HepG2 (cell line): ENCODE results near the gene GNG7. TPM values are rescaled to one million over a fixed set of nuclear protein-coding genes. Genes with fewer than 3 reads are reported as not detected.

ENCODE experiments used
- HNRNPLL ChIP-seq: fragments of 200-400 bp; formaldehyde crosslinking; IDR thresholded peaks from 2 replicates; pipeline ENCODE4 v1.6.1; 2017; ENCODE audit warnings: mild to moderate bottlenecking, low read depth, low read length; ENCODE audit not compliant: poor library complexity, severe bottlenecking
- KDM2A ChIP-seq: sonication (generic); formaldehyde crosslinking; IDR thresholded peaks from 2 replicates; pipeline ENCODE4 v1.4.0; 2020; ENCODE audit warnings: low read depth, missing genetic modification reagents, borderline replicate concordance
- LCORL ChIP-seq, 2 experiments: fragments of 450-650 bp in 1 of 2; sonication (generic) in 1 of 2; formaldehyde crosslinking in 1 of 2; IDR thresholded peaks; 2 replicates each; pipeline versions ENCODE4 v1.5.0 to v1.6.1; 2017 to 2020; ENCODE audit warnings: antibody characterized with exemption in 1 of 2, missing genetic modification reagents in 1 of 2
- NFIB ChIP-seq: sonication (generic); formaldehyde crosslinking; IDR thresholded peaks from 2 replicates; pipeline ENCODE4 v1.9.0; 2021; ENCODE audit warnings: missing genetic modification reagents, mild to moderate bottlenecking, borderline replicate concordance
- RBFOX2 ChIP-seq: fragments of 200-400 bp; formaldehyde crosslinking; IDR thresholded peaks from 2 replicates; pipeline ENCODE4 v1.6.1; 2017; ENCODE audit warnings: low read depth, mild to moderate bottlenecking, low read length
- REPIN1 ChIP-seq: sonication (generic); formaldehyde crosslinking; IDR thresholded peaks from 2 replicates; pipeline ENCODE4 v1.8.0; 2022; ENCODE audit warnings: missing genetic modification reagents, low read depth, mild to moderate bottlenecking, borderline replicate concordance
- SRSF9 ChIP-seq: fragments of 200-400 bp; formaldehyde crosslinking; IDR thresholded peaks from 2 replicates; pipeline ENCODE4 v1.6.1; 2018; ENCODE audit warnings: borderline replicate concordance, mild to moderate bottlenecking, low read depth, low read length; ENCODE audit not compliant: insufficient read depth, poor library complexity, severe bottlenecking
- SSRP1 ChIP-seq: IDR thresholded peaks from 2 replicates; pipeline ENCODE4 v1.6.1; 2016; ENCODE audit warnings: control low read depth
- TCF12 ChIP-seq, 2 experiments: fragments of 450-650 bp in 1 of 2; sonication (generic) in 1 of 2; formaldehyde crosslinking in 1 of 2; IDR thresholded peaks; 2 replicates each; pipeline versions ENCODE4 v1.6.1 to v1.8.0; 2017 to 2022; ENCODE audit warnings: antibody characterized with exemption in 1 of 2, mild to moderate bottlenecking in 1 of 2, missing genetic modification reagents in 1 of 2, moderate library complexity in 1 of 2
- ZFP90 ChIP-seq: sonication (generic); formaldehyde crosslinking; IDR thresholded peaks from 2 replicates; pipeline ENCODE4 v1.8.0; 2022; ENCODE audit warnings: missing genetic modification reagents, mild to moderate bottlenecking, inconsistent platforms, borderline replicate concordance
- ZFX ChIP-seq: sonication (generic); formaldehyde crosslinking; IDR thresholded peaks from 2 replicates; pipeline ENCODE4 v1.4.0; 2020; ENCODE audit warnings: mild to moderate bottlenecking, low read depth, missing genetic modification reagents, moderate library complexity
- ZNF781 ChIP-seq: sonication (generic); formaldehyde crosslinking; IDR thresholded peaks from 2 replicates; pipeline ENCODE4 v1.5.1; 2020; ENCODE audit warnings: borderline replicate concordance, mild to moderate bottlenecking, missing genetic modification reagents; ENCODE audit errors: not compliant biosample characterization
- ZNF83 ChIP-seq: sonication (generic); formaldehyde crosslinking; IDR thresholded peaks from 2 replicates; pipeline ENCODE4 v1.4.0; 2020; ENCODE audit warnings: missing genetic modification reagents, mild to moderate bottlenecking, borderline replicate concordance
- ZNF878 ChIP-seq: sonication (generic); formaldehyde crosslinking; IDR thresholded peaks from 2 replicates; pipeline ENCODE4 v1.8.1; 2023; ENCODE audit warnings: mild to moderate bottlenecking, missing genetic modification reagents, moderate library complexity
- polyA plus RNA-seq, 8 experiments: library from polyadenylated mRNA; depleted of rRNA in 3 of 8; stranded (reverse) in 7 of 8; unstranded in 1 of 8; fragments of >200 nt; fragmentation: Illumina TruSeq in 4 of 8; extraction: Trizol in 4 of 8; gene quantifications; 2 replicates each; pipeline versions ENCODE4 v1.2.1 to v1.2.3, GENCODE V29; 2011 to 2016; ENCODE audit warnings: low read depth in 4 of 8, missing spikeins in 1 of 8, mixed read lengths in 1 of 8; ENCODE audit not compliant: insufficient read depth in 1 of 8
- total RNA-seq, 5 experiments: library from RNA; depleted of rRNA; stranded (reverse); fragments of >200 nt; fragmentation: Illumina TruSeq; extraction: Trizol; gene quantifications; 2 replicates each; pipeline ENCODE4 v1.2.3, GENCODE V29; 2016; ENCODE audit warnings: low read depth in 1 of 5
- TF ChIP-seq, protein P1 (sequence below): sonication (generic); formaldehyde crosslinking; conservative IDR thresholded peaks from 2 replicates; pipeline ENCODE4 v1.5.0; 2020; ENCODE audit warnings: missing genetic modification reagents
- TF ChIP-seq, protein P2 (sequence below): sonication (generic); formaldehyde crosslinking; IDR thresholded peaks from 2 replicates; pipeline ENCODE4 v1.8.1; 2022; ENCODE audit warnings: low read depth, mild to moderate bottlenecking, missing genetic modification reagents
- TF ChIP-seq, protein P3 (sequence below): sonication (generic); formaldehyde crosslinking; IDR thresholded peaks from 2 replicates; pipeline ENCODE4 v1.4.0; 2020; ENCODE audit warnings: missing genetic modification reagents, mild to moderate bottlenecking, borderline replicate concordance
- TF ChIP-seq, protein P4 (sequence below): IDR thresholded peaks from 2 replicates; pipeline ENCODE4 v1.6.1; 2016; ENCODE audit warnings: missing biosample characterization, missing genetic modification reagents, low read depth

Gene GNG7
- total and polyA plus RNA-seq, 2 of the 13 experiments (the other 11 are each of a cell fraction or from before 2014, with no cell fraction given), result 1.4 to 3.3 TPM

DNA sequence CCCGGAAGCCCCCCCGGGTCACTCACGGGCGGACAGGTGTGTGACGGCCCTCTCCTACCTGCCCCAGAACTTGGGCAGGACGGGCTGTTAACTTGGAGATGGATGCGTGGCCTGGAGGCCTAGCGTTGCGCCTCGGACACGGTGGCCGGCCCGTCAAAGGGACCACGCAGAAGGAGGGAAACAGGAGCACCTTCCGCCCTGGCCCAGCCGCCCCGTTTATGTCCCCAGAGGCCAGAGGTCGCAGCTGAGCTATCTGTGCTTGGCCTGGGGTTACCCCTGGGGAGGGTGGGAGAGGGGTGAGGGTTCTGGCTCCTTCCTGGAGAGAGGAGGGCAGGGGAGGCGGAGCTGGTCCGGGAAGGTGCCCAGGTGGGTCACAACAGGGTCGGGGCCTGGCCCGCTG, 190.9 kb downstream of the GNG7 start (continued):
- TF ChIP-seq ZNF83 (CRISPR knock-in tag), result 0 out of 2 replicates have a peak, but pooled peaks have one; percentile 37
- TF ChIP-seq, protein P1, sequence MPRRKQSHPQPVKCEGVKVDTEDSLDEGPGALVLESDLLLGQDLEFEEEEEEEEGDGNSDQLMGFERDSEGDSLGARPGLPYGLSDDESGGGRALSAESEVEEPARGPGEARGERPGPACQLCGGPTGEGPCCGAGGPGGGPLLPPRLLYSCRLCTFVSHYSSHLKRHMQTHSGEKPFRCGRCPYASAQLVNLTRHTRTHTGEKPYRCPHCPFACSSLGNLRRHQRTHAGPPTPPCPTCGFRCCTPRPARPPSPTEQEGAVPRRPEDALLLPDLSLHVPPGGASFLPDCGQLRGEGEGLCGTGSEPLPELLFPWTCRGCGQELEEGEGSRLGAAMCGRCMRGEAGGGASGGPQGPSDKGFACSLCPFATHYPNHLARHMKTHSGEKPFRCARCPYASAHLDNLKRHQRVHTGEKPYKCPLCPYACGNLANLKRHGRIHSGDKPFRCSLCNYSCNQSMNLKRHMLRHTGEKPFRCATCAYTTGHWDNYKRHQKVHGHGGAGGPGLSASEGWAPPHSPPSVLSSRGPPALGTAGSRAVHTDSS (CRISPR knock-in tag), result no peak
- TF ChIP-seq, protein P2, sequence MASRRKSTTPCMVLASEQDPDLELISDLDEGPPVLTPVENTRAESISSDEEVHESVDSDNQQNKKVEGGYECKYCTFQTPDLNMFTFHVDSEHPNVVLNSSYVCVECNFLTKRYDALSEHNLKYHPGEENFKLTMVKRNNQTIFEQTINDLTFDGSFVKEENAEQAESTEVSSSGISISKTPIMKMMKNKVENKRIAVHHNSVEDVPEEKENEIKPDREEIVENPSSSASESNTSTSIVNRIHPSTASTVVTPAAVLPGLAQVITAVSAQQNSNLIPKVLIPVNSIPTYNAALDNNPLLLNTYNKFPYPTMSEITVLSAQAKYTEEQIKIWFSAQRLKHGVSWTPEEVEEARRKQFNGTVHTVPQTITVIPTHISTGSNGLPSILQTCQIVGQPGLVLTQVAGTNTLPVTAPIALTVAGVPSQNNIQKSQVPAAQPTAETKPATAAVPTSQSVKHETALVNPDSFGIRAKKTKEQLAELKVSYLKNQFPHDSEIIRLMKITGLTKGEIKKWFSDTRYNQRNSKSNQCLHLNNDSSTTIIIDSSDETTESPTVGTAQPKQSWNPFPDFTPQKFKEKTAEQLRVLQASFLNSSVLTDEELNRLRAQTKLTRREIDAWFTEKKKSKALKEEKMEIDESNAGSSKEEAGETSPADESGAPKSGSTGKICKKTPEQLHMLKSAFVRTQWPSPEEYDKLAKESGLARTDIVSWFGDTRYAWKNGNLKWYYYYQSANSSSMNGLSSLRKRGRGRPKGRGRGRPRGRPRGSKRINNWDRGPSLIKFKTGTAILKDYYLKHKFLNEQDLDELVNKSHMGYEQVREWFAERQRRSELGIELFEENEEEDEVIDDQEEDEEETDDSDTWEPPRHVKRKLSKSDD (CRISPR knock-in tag), result no peak
- no peak for TF ChIP-seq ZNF878 (CRISPR knock-in tag)
- no peak for TF ChIP-seq LCORL (IDR thresholded peaks at IDR 0.05)
- TF ChIP-seq LCORL (CRISPR knock-in tag; IDR thresholded peaks at IDR 0.05), result no peak
- TF ChIP-seq ZFP90 (CRISPR knock-in tag), result no peak
- TF ChIP-seq TCF12 (IDR thresholded peaks at IDR 0.05), result no peak
- no peak for TF ChIP-seq TCF12 (CRISPR knock-in tag; IDR thresholded peaks at IDR 0.05)
- TF ChIP-seq RBFOX2, result no peak
- peak; percentile 52; the same call in 1 of the 2 replicates for TF ChIP-seq ZFX (CRISPR knock-in tag)
- no peak for TF ChIP-seq SRSF9
- peak; percentile 52; the same call in 1 of the 2 replicates for TF ChIP-seq KDM2A
- TF ChIP-seq NFIB (CRISPR knock-in tag), result no peak
- TF ChIP-seq, protein P3, sequence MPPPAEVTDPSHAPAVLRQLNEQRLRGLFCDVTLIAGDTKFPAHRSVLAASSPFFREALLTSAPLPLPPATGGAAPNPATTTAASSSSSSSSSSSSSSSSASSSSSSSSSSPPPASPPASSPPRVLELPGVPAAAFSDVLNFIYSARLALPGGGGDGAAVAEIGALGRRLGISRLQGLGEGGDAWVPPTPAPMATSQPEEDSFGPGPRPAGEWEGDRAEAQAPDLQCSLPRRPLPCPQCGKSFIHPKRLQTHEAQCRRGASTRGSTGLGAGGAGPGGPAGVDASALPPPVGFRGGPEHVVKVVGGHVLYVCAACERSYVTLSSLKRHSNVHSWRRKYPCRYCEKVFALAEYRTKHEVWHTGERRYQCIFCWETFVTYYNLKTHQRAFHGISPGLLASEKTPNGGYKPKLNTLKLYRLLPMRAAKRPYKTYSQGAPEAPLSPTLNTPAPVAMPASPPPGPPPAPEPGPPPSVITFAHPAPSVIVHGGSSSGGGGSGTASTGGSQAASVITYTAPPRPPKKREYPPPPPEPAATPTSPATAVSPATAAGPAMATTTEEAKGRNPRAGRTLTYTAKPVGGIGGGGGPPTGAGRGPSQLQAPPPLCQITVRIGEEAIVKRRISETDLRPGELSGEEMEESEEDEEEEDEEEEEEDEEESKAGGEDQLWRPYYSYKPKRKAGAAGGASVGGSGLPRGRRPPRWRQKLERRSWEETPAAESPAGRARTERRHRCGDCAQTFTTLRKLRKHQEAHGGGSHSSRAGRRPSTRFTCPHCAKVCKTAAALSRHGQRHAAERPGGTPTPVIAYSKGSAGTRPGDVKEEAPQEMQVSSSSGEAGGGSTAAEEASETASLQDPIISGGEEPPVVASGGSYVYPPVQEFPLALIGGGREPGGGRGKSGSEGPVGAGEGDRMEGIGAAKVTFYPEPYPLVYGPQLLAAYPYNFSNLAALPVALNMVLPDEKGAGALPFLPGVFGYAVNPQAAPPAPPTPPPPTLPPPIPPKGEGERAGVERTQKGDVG (CRISPR knock-in tag), result no peak
- TF ChIP-seq REPIN1 (CRISPR knock-in tag), result no peak
- no peak for TF ChIP-seq SSRP1 (CRISPR knock-in tag)
- TF ChIP-seq, protein P4, sequence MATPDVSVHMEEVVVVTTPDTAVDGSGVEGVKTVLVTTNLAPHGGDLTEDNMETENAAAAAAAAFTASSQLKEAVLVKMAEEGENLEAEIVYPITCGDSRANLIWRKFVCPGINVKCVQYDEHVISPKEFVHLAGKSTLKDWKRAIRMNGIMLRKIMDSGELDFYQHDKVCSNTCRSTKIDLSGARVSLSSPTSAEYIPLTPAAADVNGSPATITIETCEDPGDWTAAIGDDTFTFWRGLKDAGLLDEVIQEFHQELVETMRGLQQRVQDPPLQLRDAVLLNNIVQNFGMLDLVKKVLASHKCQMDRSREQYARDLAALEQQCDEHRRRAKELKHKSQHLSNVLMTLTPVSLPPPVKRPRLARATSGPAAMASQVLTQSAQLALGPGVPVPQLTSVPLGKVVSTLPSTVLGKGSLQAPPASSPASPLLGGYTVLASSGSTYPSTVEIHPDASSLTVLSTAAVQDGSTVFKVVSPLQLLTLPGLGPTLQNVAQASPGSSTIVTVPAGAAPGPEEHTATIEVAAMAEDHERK (CRISPR knock-in tag), result no peak
- TF ChIP-seq HNRNPLL, result peak; percentile 36
- TF ChIP-seq ZNF781 (CRISPR knock-in tag), result no peak
